MCF 10A (cell line): ENCODE results near the gene GRAP. TPM values are rescaled to one million over a fixed set of nuclear protein-coding genes. Genes with fewer than 3 reads are reported as not detected.
"Not testable (repeated sequence)": the region's sequence is repeated elsewhere in the genome, so short reads cannot be mapped to it uniquely, and the experiment has no call there.

Source experiments
- BruUV-seq: library from RNA; stranded (reverse); fragments of 400-500 nt; replicated peaks from 2 replicates; lab custom pipeline; 2021; lab: Mats Ljungman, UMichigan
- CTCF ChIA-PET: fragments of 300-600 bp; sonication (Branson Sonifier 250); formaldehyde crosslinking; extraction: SDS; loops from one replicate; lab custom pipeline; 2021; ENCODE audit warnings: antibody characterized with exemption, inconsistent platforms; lab: Yijun Ruan, JAX
- POLR2A ChIA-PET: fragments of 300-600, 350-650 bp; sonication (Branson Sonifier 250); formaldehyde crosslinking; extraction: SDS; loops from one replicate; lab custom pipeline; 2020; ENCODE audit warnings: antibody characterized with exemption, inconsistent platforms; lab: Yijun Ruan, JAX
- DNase-seq: peaks from one replicate; pipeline ENCODE4 v3.0.0-alpha.2; 2018; ENCODE audit not compliant: unreplicated experiment
- H3K27ac Mint-ChIP-seq: one replicate; pipeline ENCODE4 v1.8.0; 2022; ENCODE audit warnings: mild to moderate bottlenecking, low read depth, mixed read lengths; ENCODE audit not compliant: unreplicated experiment
- H3K27me3 Mint-ChIP-seq: one replicate; pipeline ENCODE4 v1.8.0; 2022; ENCODE audit warnings: mixed read lengths; ENCODE audit not compliant: insufficient read depth, unreplicated experiment
- H3K36me3 Mint-ChIP-seq: one replicate; pipeline ENCODE4 v1.8.0; 2022; ENCODE audit warnings: mild to moderate bottlenecking, moderate library complexity, mixed read lengths; ENCODE audit not compliant: insufficient read depth, unreplicated experiment
- H3K4me1 Mint-ChIP-seq: one replicate; pipeline ENCODE4 v1.8.0; 2022; ENCODE audit warnings: mixed read lengths; ENCODE audit not compliant: insufficient read depth, unreplicated experiment
- H3K4me3 Mint-ChIP-seq: one replicate; pipeline ENCODE4 v1.8.0; 2022; ENCODE audit warnings: mild to moderate bottlenecking, moderate library complexity, mixed read lengths; ENCODE audit not compliant: unreplicated experiment
- H3K9me3 Mint-ChIP-seq: one replicate; pipeline ENCODE4 v1.8.0; 2022; ENCODE audit warnings: mixed read lengths; ENCODE audit not compliant: unreplicated experiment
- CTCF ChIP-seq: fragments of 200-600 bp; IDR thresholded peaks from one replicate; pipeline ENCODE4 v1.8.0; 2022; ENCODE audit warnings: antibody characterized with exemption, mild to moderate bottlenecking; ENCODE audit not compliant: unreplicated experiment
- intact Hi-C: fragments of 100-400 bp; cut with micrococcal nuclease; formaldehyde crosslinking; loops from 2 replicates; pipeline ENCODE4 v1.14.1; 2022
- total RNA-seq: library from RNA; stranded (reverse); gene quantifications from 2 replicates; pipeline ENCODE4 v1.2.3, GENCODE V29; 2022

Gene GRAP
- total RNA-seq, 1 experiment from 2014 or later: not detected

- H3K4me1 Mint-ChIP-seq, H3K27ac Mint-ChIP-seq, BruUV-seq, DNase-seq, H3K4me3 Mint-ChIP-seq, H3K9me3 Mint-ChIP-seq, POLR2A ChIA-PET, intact Hi-C loops, H3K27me3 Mint-ChIP-seq, CTCF ChIA-PET, H3K36me3 Mint-ChIP-seq: not testable (repeated sequence)
Measured at GRCh38 chr17:19032377-19032988, 14.3 kb downstream of the GRAP start.

- intact Hi-C loops, BruUV-seq: not testable (repeated sequence)
Measured at GRCh38 chr17:19031729-19032128, 15.0 kb downstream of the GRAP start.

GRCh38 chr17:19030771-19031449 is 15.8 kb downstream of the GRAP start:
- H3K36me3 Mint-ChIP-seq, POLR2A ChIA-PET, intact Hi-C loops, DNase-seq, H3K9me3 Mint-ChIP-seq, CTCF ChIA-PET, H3K27ac Mint-ChIP-seq, H3K4me1 Mint-ChIP-seq, BruUV-seq, H3K27me3 Mint-ChIP-seq, H3K4me3 Mint-ChIP-seq: not testable (repeated sequence)

More at GRCh38 chr17:19031729-19032128, 15.0 kb downstream of the GRAP start:
- H3K4me1 Mint-ChIP-seq, H3K27me3 Mint-ChIP-seq, H3K9me3 Mint-ChIP-seq, H3K4me3 Mint-ChIP-seq, CTCF ChIA-PET, DNase-seq, POLR2A ChIA-PET, H3K27ac Mint-ChIP-seq, H3K36me3 Mint-ChIP-seq: not testable (repeated sequence)
- TF ChIP-seq CTCF: peak; percentile 59

GRCh38 chr17:19029740-19030139 is 17.0 kb downstream of the GRAP start:
- H3K27me3 Mint-ChIP-seq, CTCF ChIA-PET, H3K36me3 Mint-ChIP-seq, H3K4me3 Mint-ChIP-seq, BruUV-seq, H3K4me1 Mint-ChIP-seq, H3K9me3 Mint-ChIP-seq, DNase-seq, POLR2A ChIA-PET, H3K27ac Mint-ChIP-seq, intact Hi-C loops: not testable (repeated sequence)

GRCh38 chr17:19028671-19029070 is 18.1 kb downstream of the GRAP start:
- POLR2A ChIA-PET, H3K27me3 Mint-ChIP-seq, H3K4me3 Mint-ChIP-seq, CTCF ChIA-PET, intact Hi-C loops, H3K4me1 Mint-ChIP-seq, BruUV-seq, H3K27ac Mint-ChIP-seq, DNase-seq, H3K9me3 Mint-ChIP-seq, H3K36me3 Mint-ChIP-seq: not testable (repeated sequence)
